Stimulated activated CD8-positive, alpha-beta memory T cell treated with anti-CD3 and anti-CD28 coated beads, Interleukin-12 subunit alpha, Interleukin-12 subunit beta, amount 100 ng/mL, for 24 hours (primary cell): ENCODE measurements around the gene RAB3GAP1.
"Not testable (repeated sequence)": the region's sequence is repeated elsewhere in the genome, so short reads cannot be mapped to it uniquely, and the experiment has no call there.

ENCODE experiments used
- DNase-seq: peaks from one replicate; pipeline ENCODE4 v3.0.0-alpha.2; 2020; ENCODE audit errors: extremely low read depth

The RAB3GAP1 gene

GRCh38 chr2:135105513-135106316, 53.6 kb downstream of the RAB3GAP1 start:
- DNase-seq, result not testable (repeated sequence)

- no peak for DNase-seq
Observed at GRCh38 chr2:135113322-135113721, 61.2 kb downstream of the RAB3GAP1 start.

GRCh38 chr2:135119582-135119981, 67.5 kb downstream of the RAB3GAP1 start:
- DNase-seq, result no peak

- no peak for DNase-seq
Observed at GRCh38 chr2:135121016-135121657, 69.0 kb downstream of the RAB3GAP1 start.

GRCh38 chr2:135121658-135122039, 69.6 kb downstream of the RAB3GAP1 start:
- not testable (repeated sequence) for DNase-seq

- DNase-seq, result no peak
Observed at GRCh38 chr2:135124924-135125886, 73.1 kb downstream of the RAB3GAP1 start.

GRCh38 chr2:135125940-135126339, 73.8 kb downstream of the RAB3GAP1 start:
- no peak for DNase-seq

GRCh38 chr2:135130751-135131150, 78.7 kb downstream of the RAB3GAP1 start:
- DNase-seq, result no peak

GRCh38 chr2:135132314-135132713, 80.2 kb downstream of the RAB3GAP1 start:
- DNase-seq, result no peak

- no peak for DNase-seq
Observed at GRCh38 chr2:135140606-135141005, 88.5 kb downstream of the RAB3GAP1 start.

GRCh38 chr2:135142323-135142722, 90.2 kb downstream of the RAB3GAP1 start:
- DNase-seq, result no peak

GRCh38 chr2:135144343-135144742, 92.3 kb downstream of the RAB3GAP1 start:
- no peak for DNase-seq

- no peak for DNase-seq
Observed at GRCh38 chr2:135149251-135149650, 97.2 kb downstream of the RAB3GAP1 start.

GRCh38 chr2:135150725-135151124, 98.6 kb downstream of the RAB3GAP1 start:
- DNase-seq, result no peak

GRCh38 chr2:135151615-135152014, 99.5 kb downstream of the RAB3GAP1 start:
- no peak for DNase-seq

- no peak for DNase-seq
Observed at GRCh38 chr2:135152361-135152760, 100.3 kb downstream of the RAB3GAP1 start.

GRCh38 chr2:135154962-135155361, 102.9 kb downstream of the RAB3GAP1 start:
- DNase-seq, result no peak

- no peak for DNase-seq
Observed at GRCh38 chr2:135157856-135158255, 105.8 kb downstream of the RAB3GAP1 start.

GRCh38 chr2:135159191-135159590, 107.1 kb downstream of the RAB3GAP1 start:
- DNase-seq, result no peak

GRCh38 chr2:135162377-135162776, 110.3 kb downstream of the RAB3GAP1 start:
- DNase-seq, result no peak

- no peak for DNase-seq
Observed at GRCh38 chr2:135162786-135163185, 110.7 kb downstream of the RAB3GAP1 start.

GRCh38 chr2:135163306-135163705, 111.2 kb downstream of the RAB3GAP1 start:
- no peak for DNase-seq
